HG03280 (cell line): ENCODE results near the gene SIK3.
A peak's percentile ranks its signal among the peaks of the same experiment; 100 is the strongest.

Experiments used
- ATAC-seq: cut with Tn5 transposase; IDR thresholded peaks from one replicate; pipeline ENCODE4 v1.9.1; 2021; ENCODE audit warnings: mild to moderate bottlenecking, moderate library complexity; ENCODE audit not compliant: unreplicated experiment

SIK3 gene

DNA sequence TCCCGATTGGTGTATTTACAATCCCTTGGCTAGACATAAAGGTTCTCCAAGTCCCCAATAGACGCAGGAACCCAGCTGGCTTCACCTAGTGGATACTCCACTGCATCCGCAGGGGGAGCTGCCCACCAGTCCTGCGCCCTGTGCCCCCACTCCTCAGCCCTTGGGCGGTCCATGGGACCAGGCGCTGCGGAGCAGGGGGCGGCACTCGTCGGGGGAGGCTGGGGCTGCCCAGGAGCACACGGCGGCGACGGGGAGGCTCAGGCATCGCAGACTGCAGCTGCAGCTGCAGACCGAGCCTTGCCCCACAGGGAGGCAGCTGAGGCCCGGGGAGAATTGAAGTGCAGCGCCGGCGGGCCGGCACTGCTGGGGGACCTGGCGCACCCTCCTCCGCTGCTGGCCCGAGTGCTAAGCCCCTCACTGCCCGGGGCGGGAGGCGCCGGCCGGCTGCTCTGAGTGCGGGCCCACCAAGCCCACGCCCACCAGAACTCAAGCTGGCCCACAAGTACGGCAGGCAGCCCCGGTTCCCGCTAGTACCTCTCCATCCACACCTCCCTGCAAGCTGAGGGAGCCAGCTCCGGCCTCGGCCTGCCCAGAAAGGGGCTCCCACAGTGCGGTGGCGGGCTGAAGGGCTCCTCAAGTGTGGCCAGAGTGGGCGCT lies 12.2 kb upstream of the SIK3 start:
- no peak for ATAC-seq

DNA sequence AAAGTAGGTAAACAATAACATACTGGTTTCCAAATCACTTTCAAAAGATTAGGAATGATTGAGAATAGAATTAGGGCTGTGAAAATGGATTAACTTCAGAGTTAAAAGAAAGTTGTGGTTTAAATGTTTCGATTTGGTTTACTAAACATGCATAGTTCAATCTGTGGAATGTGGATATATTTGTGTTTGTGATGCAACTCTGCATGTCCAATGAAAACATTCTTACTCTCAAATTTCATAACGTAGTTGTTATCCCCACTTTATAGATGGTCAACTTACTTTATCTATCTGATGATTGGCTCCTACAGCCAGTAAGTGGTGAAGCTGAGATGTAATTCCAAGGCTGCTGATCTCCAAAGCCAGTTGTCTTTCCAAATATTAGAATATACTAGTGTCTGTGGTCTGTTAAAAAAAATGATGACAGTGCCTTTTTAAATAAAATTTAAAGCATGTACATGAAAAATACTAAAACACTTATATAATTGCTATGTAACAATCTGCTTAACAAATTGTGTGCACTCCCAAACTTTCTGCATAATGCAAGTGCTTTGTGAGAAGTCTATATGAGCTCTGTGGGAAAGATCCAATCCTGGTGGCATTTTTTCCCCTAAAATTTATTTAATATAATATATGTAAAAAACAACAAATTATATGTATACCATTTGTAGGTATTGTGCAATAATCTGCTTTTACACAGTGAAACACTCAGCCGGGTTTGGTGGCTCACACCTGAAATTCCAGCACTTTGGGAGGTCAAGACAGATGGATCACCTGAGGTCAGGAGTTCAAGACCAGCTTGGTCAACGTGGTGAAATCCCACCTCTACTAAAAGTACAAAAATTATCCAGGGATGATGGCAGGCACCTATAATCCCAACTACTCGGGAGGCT lies 9.7 kb upstream of the SIK3 start:
- ATAC-seq: no peak

DNA sequence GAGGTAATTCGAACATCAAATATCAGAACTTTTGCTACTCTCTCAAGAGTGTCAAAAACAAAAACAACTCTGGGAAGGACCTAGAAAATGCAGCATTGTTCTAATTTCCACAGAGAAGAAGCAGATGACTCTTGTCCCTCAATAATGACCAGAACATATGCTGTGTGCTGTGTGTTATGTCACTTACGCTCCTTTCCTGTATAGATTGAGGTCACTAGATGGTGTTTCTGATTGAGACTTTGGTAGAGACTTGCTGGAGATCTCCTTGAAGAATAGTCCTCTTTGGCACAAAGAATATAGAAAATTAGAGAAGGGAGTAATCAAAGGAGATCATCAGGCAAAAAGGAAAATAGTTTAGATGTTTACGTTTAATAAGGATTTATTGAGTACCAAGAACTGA lies 2.3 kb upstream of the SIK3 start:
- ATAC-seq: no peak

DNA sequence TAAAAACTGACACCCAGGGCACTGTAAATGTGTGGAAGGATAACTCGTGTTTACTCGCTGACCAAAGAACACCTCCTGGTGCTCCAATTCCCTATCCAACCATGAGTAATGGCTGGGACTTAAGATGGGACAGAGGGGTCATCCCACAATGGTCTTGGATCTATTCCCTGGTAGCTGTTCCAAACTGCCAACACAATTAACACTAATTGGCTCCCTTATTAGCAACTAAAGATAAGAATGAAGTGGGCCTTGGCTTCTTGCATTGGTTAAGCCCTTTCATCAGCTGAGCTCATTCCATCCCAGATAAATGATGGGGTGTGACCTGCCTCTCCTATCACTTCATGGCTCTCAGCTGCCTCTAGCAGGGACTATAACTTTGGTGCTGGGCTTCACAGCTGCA lies 1.5 kb upstream of the SIK3 start:
- ATAC-seq: no peak

DNA sequence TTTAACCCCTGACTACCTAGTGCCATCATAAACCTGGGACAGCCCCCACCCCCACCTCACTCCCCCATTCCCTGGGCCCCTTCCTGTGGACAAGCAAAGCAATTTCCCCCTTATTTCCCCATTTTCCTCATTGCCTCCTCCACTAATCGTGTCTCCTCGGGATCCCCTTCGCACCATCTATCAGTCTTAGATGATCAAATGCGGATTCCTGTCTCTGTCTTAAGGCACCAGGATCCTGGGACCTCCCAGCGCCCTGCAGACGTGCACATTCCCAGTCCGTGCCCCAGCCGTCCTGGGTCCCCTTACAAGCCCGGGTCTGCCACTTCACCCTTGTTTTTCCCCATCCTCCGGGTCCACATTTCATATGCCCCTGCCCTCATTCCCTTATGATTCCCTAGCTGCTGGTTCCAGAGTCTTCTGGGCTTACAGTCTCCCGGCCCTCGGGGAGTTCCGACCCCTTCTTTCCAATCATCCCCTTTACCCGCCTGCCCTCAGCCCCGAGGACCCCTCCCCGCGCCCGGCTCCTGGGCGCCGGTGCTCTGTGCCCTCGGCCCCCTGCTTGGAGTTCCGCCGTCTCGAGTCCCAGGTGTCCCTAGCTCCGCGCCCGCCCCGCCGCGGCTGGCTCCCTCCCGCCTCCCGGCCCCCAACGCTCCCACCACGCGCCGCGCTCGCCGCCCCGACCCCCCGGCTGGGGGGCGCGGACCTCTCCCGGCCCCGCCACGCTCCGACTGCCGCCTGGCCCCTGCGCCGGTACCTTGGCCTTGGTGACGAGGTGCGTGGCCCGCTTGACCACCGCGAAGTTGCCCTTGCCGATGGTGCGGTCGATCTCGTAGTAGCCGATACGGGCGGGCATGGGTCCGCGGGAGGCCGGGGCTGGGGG lies 599 bp downstream of the SIK3 start:
- peak; percentile 23 for ATAC-seq

DNA sequence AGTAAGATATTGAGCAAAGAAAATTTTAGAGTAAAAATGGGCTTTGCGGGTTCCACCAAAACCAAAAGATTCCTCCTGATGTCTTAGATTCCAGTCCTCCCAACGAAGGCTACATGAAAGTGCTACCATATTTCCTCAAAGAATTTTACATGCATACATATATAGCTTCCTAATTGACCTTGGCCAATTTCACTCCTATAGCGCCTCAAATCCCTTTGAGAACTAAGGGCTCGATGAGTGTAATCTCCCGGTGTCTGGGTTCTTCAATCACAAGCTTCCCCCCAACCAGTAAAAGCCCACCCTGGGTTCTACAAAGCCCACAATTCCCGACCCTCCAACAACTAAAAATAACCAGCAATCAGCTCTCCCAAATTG lies 1.2 kb downstream of the SIK3 start:
- no peak for ATAC-seq

DNA sequence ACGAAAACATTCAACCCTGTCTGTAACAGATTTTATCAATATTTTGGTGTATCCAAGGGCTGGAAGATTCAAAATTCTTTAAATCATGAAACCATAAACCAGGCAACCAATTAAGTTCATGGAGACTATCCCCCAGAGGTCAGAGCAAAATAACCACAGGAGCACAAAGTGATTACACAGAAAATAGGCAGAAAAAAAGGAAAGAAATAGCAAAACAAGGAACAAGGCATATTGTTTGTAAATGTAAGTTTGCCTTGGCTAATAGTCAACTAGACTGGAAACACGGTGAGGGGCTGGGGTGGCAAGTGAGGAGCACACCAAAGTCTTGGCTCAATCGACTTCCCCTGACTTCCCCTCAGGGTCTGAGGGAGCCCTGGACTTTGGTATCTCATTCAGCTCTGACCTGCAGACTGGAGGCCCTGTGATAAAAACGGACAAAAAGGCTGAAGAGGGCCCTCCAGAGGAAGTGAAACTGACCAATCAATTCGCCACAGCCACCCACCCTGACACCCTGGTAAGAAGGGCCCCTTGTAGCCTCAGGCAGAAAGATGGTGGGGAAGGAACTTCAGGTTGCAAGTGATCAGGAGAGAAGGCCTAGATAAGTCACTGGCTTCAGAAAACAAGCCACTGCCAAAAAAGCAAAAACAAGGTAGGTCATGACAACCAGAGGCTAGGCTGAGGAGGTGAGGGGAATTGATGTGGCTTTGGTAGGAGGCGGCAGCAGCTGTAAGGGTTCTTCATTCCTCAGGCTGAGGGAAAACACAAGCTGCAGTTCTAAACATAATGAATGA lies 1.8 kb downstream of the SIK3 start:
- peak; percentile 31 for ATAC-seq

DNA sequence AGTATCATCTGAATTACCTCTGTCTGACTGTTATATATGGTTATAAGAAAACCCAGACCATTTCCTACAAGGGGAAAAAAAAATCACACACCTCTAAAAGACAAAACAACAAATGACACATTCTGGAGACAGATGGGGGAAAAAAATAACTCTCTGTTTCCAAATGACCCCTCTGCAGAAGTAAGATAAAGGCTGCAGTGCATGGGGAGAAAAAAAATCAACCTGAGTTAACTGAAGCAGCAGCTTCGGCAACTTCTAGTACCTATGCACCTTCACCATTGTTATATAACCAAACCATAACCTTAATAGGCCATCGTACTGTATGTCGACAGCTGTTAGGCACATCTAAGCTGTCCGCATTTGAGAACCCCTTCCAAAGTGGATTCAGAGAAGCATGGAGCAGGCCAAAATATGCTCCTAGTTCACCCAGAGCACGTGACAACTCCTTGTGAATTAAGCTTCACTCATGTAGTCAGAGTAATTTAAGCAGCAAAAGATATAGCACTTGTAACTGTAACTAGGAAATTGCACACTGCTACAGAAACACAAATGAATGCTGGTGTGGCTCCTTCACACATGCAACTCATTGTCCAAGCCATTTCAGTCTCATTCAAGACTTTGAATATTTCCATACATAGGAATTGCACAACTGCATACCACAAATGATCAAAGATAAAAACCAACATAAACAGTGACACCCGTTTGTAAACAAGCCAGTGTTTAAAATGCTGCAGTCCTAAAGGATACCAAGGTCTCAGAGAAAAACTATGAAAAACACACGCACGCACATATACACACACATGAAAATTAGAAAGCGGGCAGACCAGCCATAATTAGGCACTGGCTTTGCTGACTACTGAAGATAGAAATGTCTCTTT lies 2.7 kb downstream of the SIK3 start:
- ATAC-seq: no peak

DNA sequence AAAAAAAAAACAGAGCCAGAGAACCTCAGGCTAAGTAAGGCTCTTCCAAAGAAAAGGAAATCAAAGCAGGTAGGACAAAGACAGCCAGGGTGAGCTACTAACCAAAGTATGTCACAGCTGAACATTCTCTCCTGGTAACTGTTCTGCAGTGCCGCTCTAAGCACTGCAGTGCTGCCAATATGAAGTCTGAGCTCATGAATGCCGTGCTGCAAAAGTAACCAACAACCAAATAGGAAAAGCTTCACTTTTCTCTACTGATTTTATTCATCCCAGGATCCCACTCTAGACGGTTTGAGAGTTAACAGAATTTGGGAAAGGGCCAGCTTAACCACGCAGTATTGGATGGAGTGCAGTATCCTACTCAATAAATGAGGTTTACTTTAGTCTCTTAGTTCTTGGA lies 3.5 kb downstream of the SIK3 start:
- ATAC-seq: no peak

DNA sequence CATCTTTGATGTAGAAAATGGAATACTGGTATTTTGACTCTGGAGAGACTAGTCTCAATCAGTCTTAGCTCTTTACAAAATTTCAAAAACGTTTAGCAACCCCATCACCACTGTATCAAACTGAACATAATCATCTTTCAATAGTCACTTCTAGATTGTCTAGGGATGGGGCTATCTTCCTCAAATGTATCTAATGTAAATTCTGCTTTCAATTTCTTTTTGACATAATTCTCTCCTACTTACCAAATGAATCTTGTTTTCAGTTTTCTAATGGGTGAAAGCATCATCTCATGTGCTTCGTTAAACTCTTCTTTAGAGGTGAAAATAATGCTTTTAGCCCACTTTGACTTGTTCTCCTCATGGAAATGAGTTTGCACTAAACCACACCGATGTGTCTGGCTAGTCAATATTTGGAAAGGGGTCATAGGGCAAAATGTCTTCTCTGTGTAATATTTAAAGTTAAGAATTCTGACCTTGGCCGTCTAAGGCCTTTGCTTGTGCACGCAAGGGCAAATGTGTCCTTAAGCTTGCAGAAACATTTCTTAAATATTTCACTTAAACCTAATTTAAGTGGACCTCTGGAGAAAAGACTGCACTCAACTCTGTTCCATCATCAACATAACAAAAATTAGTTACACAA lies 5.2 kb downstream of the SIK3 start:
- no peak for ATAC-seq

DNA sequence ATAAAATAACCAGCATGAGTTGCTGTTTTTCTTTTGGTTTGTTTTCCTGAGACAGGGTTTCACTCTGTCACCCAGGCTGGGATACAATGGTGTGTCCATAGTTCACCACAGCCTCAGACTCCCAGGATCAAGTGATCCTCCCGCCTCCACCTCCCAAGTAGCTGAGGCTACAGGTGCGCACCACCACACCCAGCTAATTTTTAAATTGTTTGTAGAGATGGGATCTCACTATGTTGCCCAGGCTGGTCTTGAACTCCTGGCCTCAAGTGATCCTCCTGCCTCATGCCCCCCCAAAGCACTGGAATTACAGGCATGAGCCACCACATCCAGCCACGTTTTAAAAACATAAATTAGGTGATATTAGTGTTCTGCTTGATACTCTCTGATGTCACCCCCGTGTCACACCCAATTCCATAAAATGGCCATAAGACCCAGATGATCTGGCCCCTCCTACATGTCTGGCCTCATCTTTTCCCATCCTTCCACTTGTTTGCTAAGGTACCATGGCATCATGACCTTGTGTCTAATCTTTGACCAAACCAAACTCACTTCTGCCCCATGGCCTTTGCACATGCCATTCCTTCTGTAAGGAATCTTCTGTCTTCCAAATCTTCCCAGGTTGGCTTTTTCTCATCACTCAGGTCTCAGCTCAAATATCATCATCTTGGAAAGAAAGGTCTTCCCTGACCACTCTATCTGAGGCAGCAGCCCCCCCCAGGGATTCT lies 6.3 kb downstream of the SIK3 start:
- ATAC-seq: no peak

DNA sequence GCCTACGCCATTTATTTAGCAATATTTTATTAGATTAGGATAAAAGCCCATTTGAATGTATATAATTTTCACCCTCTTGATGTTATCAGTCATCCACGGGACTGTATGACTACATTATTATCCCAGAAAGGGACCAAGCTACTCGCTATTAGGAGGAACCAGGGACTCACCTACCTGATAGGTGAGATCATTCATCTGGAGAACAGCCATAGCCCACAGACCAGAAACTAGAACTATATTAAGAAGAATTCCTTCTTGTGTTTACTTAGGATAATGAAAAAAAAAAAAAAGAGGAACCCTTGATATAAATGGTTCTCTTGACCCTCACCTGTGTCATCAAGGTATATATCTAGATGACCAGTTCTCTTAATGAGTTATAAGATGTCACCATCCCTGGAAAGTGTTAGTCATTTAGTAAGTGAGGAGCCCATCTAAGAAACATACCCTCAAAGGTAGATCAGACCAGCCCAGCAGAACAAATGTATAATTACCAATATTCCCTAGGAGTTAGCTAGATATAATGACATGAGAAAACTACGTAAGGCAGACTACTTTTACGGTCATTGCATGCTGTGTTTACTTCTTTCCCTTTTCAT lies 8.0 kb downstream of the SIK3 start:
- ATAC-seq: no peak

DNA sequence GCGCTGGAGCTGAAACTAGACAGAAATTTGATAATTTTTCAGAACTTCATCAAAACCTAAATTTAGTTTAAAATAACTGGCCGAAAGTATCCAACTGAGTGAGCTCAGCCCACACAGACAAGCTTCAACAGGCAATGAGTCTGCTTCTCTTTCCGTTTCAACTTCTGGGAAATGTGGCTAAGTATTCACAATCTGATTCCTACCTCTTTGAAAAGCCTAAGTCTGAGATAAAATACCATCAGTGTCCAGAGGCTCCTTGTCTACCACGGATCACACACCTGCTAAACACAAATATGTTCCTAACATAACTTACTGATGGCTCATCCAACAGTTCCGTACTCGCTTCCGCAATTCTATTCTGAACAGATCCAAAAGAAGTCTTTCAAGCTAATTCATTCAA lies 8.5 kb downstream of the SIK3 start:
- no peak for ATAC-seq

DNA sequence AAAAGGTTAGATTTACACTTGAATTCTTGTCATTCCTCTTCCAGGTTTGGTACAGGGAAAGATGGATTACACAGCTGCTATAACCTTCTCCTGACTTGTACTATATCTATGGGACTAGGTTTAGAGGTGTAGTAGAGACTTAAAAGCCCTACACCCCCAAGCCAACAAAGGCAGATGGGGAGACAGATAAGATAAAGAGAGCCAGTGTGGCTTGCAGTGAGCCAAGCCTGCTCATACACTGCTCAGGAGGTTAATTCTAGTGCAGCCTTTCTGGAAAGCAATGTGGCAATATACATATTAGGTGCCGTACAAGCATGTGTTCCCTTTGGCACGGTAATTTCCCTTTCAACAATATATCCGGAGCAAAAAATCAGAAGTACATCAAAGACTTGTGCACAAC lies 10.8 kb downstream of the SIK3 start:
- no peak for ATAC-seq

DNA sequence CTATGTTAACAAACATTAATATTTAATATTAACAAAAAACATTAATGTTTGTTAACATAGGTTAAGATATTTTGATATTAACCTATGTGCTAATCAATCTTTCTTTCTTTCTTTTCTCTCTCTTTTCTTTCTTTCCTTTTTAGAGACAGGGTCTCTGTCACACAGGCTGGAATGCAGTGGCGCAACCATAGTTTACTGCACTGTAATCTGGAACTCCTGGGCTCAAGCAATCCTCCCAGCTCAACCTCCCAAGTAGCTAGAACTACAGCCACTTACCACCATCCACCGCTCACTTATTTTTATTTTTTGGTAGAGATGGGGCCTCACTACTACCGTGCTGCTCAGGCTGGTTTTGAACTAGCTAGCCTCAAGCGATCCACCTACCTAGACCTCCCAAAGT lies 13.2 kb downstream of the SIK3 start:
- no peak for ATAC-seq

DNA sequence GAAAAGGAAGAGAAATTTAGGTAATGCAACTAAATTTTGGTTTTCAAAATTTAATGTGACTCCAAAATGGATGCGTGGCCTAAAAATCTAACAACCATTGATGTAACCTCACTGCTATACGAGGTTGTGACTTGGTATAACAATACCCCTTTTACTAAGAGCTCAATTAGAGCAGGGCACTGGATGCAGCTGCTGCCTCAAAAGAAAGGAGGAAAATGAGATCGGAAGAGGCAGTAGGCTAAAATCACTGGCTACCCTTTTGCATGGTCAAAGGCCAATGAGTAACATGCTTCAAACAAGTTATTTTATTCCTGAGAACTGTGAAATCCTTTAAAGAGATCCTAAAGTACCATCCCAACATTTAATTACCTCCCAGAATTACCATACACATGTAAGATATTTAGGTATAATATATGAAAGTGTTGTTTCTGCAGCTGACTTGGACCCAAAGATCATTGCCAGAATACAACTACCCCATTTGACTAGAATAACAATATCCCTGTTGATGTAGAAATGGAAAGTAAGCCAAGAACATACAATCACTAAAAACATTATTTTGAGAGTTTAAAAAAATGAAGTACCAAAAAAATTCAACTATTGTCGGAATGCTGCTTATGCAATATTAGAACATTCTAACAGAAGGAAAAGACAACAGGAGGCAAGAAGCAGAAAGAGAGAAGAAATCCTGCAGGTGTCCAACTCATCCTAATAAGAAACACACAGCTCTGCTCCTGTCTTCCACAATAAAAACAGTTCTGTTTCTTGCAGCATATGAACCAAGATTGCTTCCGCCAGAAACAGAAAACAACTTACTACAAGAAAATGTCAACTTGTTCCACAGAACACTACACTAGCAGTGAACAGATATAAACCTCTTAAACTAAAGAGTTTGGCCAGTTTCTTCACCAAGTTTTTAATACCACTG lies 15.0 kb downstream of the SIK3 start:
- no peak for ATAC-seq

DNA sequence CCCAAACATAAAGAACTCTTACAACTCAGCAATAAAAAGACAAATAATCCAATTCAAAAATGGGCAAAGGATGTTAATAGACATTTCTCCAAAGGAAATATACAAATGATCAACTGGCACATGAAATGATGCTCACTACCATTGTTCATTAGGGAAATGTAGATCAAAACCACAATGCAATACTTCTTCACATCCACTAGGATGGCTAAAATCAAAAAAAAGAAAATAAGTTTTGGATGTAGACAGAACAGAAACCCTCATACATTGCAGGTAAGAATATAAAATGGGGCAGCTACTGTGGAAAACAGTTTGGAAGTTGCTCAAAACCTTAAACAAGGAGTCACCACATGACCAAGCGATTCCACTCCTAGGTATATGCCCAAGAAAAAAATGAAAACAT lies 16.3 kb downstream of the SIK3 start:
- ATAC-seq: no peak
